ENCODE data around the gene KDM1A. TPM values are rescaled to one million over a fixed set of nuclear protein-coding genes. Genes with fewer than 3 reads are reported as not detected.
A peak's percentile ranks its signal among the peaks of the same experiment; 100 is the strongest.

Gene KDM1A
- total RNA-seq, 1 donor from 2014 or later, result 155 TPM

GRCh38 chr1:23126801-23127200 is 107.5 kb downstream of the KDM1A start:
- Mint-ChIP-seq H3K4me3 (no peak overlapping the region), H3K4me1 (ENCODE audit: unreplicated experiment) (peaks cover 36% of the 10 kb centered on the region), H3K27ac (peak overlapping the region; percentile 18), H3K36me3 (peaks cover 12% of the 10 kb centered on the region), H3K9me3 (no peaks in the 10 kb centered on the region), H3K27me3 (no peaks in the 10 kb centered on the region)
- TF ChIP-seq CTCF (conservative IDR thresholded peaks at IDR 0.05), result no peak
- DNase-seq (ENCODE audit: extremely low spot score, unreplicated experiment), result no peak

- no peak overlapping the region for H3K4me3 Mint-ChIP-seq
- H3K9me3 Mint-ChIP-seq, result no peaks in the 10 kb centered on the region
- no peak for DNase-seq (ENCODE audit: extremely low spot score, unreplicated experiment)
- H3K27ac Mint-ChIP-seq, result no peak overlapping the region
- H3K4me1 Mint-ChIP-seq (ENCODE audit: unreplicated experiment), result peaks cover 13% of the 10 kb centered on the region
- H3K27me3 Mint-ChIP-seq, result no peaks in the 10 kb centered on the region
- no peak for TF ChIP-seq CTCF (conservative IDR thresholded peaks at IDR 0.05)
- peaks cover 12% of the 10 kb centered on the region for H3K36me3 Mint-ChIP-seq
Observed at GRCh38 chr1:23129846-23130245, 110.6 kb downstream of the KDM1A start.

DNA sequence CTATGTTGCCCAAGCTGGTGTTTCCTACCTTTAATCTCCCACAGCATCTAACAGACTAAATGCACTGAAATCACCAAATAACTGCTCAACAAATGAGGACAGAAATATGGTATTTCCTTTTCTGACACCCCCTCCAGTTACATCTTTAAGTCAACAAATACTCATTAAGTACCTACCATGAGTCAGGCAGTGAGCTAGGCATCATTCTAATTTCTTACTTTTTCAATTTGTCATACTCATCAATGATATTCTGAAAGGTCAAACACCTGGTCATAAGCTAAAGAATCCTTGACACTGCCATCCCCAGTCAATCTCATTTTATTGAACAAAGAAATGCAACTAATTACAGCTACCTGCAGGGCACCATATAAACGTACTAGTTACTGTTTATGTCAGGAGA is 112.8 kb downstream of the KDM1A start:
- DNase-seq (ENCODE audit: extremely low spot score, unreplicated experiment), result no peak
- Mint-ChIP-seq H3K27ac (no peak overlapping the region), H3K36me3 (peaks cover 12% of the 10 kb centered on the region), H3K9me3 (no peaks in the 10 kb centered on the region), H3K4me3 (no peak overlapping the region), H3K4me1 (ENCODE audit: unreplicated experiment) (peaks cover 6% of the 10 kb centered on the region), H3K27me3 (no peaks in the 10 kb centered on the region)
- TF ChIP-seq CTCF (conservative IDR thresholded peaks at IDR 0.05), result no peak

Small RNAs within 50 kb of the gene (microRNA-seq; reads per million reads assigned to microRNA genes)
- gene MIR3115 (9.6 reads per million, percentile 31 among the genes with 10 or more reads in this experiment), gene MIR4419A (not detected)

Other genes starting within 250 kb of the KDM1A start
- not detected in 2 replicates for gene LACTBL1, start 46.6 kb upstream of the KDM1A start, total RNA-seq (ENCODE audit: low replicate concordance)
- gene TEX46, start 3.6 kb upstream of the KDM1A start, total RNA-seq (ENCODE audit: low replicate concordance), result 1.2 TPM in 1 of 2 replicates, not detected in the other
- 33.0 and 43.9 TPM in 2 replicates for gene LUZP1, start 149.4 kb downstream of the KDM1A start, total RNA-seq (ENCODE audit: low replicate concordance)
- 0.92 and 10.5 TPM in 2 replicates for gene HTR1D, start 198.0 kb downstream of the KDM1A start, total RNA-seq (ENCODE audit: low replicate concordance)